D721Med (cell line): ENCODE measurements around the gene TES.

Experiments used
- DNase-seq: peaks from one replicate; pipeline ENCODE4 v3.0.0; 2011; ENCODE audit warnings: low spot score; ENCODE audit not compliant: insufficient read length
- FAIRE-seq: peaks from 2 replicates; lab custom pipeline; 2011; peaks lifted over from hg19 to GRCh38; lab: Jason Lieb, UNC
- CTCF ChIP-seq: IDR thresholded peaks from 2 replicates; pipeline ENCODE4 v1.5.1; 2012; ENCODE audit warnings: mild to moderate bottlenecking, control low read depth; ENCODE audit not compliant: insufficient read depth; ENCODE audit errors: missing control alignments

Gene TES

GRCh38 chr7:116200963-116201362 is 9.4 kb upstream of the TES start:
- FAIRE-seq: no peak
- no peak for TF ChIP-seq CTCF

GRCh38 chr7:116206141-116206540 is 4.2 kb upstream of the TES start:
- no peak for DNase-seq
- no peak for TF ChIP-seq CTCF
- no peak for FAIRE-seq

More at GRCh38 chr7:116200963-116201362, 9.4 kb upstream of the TES start:
- no peak for DNase-seq

GRCh38 chr7:116208919-116209318 is 1.4 kb upstream of the TES start:
- no peak for FAIRE-seq
- no peak for TF ChIP-seq CTCF
- DNase-seq: no peak

GRCh38 chr7:116209561-116210070 is 723 bp upstream of the TES start:
- no peak for DNase-seq
- no peak for TF ChIP-seq CTCF
- FAIRE-seq: no peak

GRCh38 chr7:116211006-116211912 is 920 bp downstream of the TES start:
- DNase-seq (no peak), FAIRE-seq (no peak)
- no peak for TF ChIP-seq CTCF

GRCh38 chr7:116211913-116212596 is 1.7 kb downstream of the TES start:
- no peak for TF ChIP-seq CTCF

More at GRCh38 chr7:116211913-116212596, 1.7 kb downstream of the TES start:
- DNase-seq (no peak), FAIRE-seq (no peak)
